HL-60 (cell line): ENCODE results near the gene CPXCR1.

ENCODE experiments used
- POLR2AphosphoS5 ChIP-seq: IDR thresholded peaks from 2 replicates; pipeline ENCODE4 v1.6.1; 2012; ENCODE audit warnings: low read depth
- REST ChIP-seq: IDR thresholded peaks from 2 replicates; pipeline ENCODE4 v1.6.1; 2012; ENCODE audit warnings: low read depth; ENCODE audit not compliant: insufficient replicate concordance
- TF ChIP-seq, protein P1 (sequence below): IDR thresholded peaks from one replicate; pipeline ENCODE4 v1.5.1; 2011; ENCODE audit warnings: low read length, control low read depth, inconsistent platforms; ENCODE audit not compliant: insufficient read depth

DNA sequence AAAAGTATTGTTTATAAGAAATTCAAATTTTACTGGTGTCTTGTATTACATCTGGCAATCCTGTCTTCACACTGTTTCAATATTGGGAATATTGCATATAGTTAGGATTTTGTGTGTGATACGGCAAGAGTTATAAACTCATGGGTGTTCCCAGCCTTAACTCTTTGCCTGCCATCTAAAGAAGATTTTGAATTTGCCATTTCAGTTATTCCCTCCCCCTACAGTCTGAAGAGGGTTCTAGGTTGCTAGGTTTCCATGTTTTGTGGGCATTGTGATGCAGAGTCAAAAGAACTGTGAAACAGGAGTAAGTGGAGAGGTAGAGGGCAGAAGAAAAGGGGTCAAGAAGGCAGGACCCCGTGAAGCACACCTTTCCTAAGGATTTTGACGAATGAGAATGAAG lies at the start of gene CPXCR1:
- no peak for TF ChIP-seq POLR2AphosphoS5
- TF ChIP-seq, protein P1, sequence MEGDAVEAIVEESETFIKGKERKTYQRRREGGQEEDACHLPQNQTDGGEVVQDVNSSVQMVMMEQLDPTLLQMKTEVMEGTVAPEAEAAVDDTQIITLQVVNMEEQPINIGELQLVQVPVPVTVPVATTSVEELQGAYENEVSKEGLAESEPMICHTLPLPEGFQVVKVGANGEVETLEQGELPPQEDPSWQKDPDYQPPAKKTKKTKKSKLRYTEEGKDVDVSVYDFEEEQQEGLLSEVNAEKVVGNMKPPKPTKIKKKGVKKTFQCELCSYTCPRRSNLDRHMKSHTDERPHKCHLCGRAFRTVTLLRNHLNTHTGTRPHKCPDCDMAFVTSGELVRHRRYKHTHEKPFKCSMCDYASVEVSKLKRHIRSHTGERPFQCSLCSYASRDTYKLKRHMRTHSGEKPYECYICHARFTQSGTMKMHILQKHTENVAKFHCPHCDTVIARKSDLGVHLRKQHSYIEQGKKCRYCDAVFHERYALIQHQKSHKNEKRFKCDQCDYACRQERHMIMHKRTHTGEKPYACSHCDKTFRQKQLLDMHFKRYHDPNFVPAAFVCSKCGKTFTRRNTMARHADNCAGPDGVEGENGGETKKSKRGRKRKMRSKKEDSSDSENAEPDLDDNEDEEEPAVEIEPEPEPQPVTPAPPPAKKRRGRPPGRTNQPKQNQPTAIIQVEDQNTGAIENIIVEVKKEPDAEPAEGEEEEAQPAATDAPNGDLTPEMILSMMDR, result no peak
- TF ChIP-seq REST, result no peak
